AG09319 (cell line): ENCODE data around the gene CA7.

ENCODE experiments used
- DNase-seq: peaks from one replicate; pipeline ENCODE4 v3.0.0-alpha.2; 2010; ENCODE audit warnings: low read depth; ENCODE audit errors: extremely low read depth
- TF ChIP-seq, protein P1 (sequence below): IDR thresholded peaks from 2 replicates; pipeline ENCODE4 v1.5.1; 2011; ENCODE audit warnings: low read depth, mild to moderate bottlenecking, inconsistent platforms, low read length, moderate library complexity

Gene CA7

DNA sequence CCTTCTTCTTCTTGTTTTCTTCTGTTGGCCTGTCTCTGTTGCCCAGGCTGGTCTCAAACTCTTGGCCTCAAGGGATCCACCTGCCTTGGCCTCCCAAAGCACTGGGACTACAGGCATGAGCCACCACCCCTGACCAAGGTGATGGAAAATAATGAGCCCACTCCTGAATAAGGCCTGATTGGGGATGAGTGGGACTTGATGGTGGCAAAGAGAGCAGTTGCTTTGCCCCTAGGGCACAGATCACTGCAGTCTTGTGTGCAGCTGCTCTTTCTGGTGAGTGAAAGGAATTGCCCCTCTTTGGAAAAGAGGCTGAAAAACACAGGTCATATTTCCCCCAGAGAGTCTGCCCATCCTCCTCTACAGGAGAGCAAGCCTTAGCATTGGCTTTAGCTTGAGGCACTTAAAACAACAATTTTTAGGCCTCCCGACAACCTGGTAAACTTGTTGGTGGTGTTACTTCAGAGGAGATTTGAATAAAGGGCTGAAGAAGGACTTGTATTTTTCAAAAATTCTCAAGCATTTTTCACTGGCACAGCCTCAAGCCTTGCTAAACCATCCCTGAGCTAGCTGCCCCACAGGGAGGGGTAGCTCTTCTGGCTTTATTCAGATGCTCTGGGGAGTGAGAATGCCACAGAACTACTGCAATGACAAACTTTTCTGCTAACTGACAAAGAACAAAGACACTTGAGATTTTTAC lies 30.0 kb downstream of the CA7 start:
- no peak for DNase-seq
- TF ChIP-seq, protein P1, sequence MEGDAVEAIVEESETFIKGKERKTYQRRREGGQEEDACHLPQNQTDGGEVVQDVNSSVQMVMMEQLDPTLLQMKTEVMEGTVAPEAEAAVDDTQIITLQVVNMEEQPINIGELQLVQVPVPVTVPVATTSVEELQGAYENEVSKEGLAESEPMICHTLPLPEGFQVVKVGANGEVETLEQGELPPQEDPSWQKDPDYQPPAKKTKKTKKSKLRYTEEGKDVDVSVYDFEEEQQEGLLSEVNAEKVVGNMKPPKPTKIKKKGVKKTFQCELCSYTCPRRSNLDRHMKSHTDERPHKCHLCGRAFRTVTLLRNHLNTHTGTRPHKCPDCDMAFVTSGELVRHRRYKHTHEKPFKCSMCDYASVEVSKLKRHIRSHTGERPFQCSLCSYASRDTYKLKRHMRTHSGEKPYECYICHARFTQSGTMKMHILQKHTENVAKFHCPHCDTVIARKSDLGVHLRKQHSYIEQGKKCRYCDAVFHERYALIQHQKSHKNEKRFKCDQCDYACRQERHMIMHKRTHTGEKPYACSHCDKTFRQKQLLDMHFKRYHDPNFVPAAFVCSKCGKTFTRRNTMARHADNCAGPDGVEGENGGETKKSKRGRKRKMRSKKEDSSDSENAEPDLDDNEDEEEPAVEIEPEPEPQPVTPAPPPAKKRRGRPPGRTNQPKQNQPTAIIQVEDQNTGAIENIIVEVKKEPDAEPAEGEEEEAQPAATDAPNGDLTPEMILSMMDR = no peak

DNA sequence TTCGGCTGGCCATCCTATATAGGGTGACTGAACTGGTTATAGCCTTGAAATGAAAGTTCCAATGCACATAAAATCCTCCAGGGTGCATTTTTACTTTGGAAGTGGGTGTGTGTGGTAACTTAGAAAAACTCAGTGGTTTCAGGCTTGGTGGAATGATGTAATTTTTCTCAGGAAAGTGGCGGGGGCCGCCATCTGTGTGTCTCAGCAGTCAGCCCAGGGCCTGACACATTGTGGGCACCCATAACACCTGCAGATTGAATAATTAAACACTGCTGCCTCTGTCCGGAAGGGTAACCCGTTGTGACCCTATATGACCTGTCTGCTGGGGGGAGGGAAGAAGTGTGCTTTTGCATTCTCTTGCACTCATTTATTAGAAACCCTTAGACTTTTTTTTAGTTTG lies 33.9 kb downstream of the CA7 start:
- no peak for DNase-seq
- TF ChIP-seq, protein P1 = no peak

DNA sequence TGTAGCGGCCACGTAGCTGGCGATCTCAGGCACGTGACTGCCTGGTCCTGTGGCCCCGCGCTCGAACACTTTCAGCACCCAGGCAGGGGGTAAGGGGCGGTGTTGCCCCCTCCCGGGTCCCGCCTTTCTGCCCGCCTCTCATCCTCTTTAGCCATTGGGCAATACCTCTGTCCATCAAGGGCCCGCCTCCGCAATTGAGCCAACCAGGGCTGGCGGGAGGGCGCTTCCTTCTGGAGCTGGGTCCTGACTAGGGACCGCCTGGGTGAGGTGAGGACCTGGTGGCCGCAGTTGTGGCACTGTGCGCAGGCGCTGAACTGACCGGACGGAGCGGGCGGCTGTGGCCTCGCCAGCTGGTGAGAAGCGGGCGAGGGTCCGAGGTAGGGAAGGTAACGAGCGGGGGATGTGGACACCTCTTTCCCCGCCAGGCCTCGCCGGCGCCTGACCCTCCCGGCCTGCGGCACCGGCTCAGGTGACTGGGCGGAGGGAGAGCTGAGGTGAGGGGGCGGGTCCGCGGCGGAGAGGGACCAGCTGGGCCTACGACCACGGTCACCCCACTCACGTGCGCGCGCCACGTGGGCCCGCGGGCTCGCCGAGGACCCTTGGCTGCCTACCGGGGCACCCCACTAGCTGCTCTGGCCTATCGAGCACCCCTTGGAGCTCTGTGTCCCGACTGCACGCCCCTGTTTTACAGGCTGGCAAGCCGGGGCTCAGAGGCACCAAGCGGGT lies 36.2 kb downstream of the CA7 start, which contains the start of gene PDP2:
Gene PDP2 (plus strand): TSS at position 228 of the 726 bp plus-strand sequence. CDS start 3,770 bp downstream, outside the sequence.
- TF ChIP-seq, protein P1 = no peak

DNA sequence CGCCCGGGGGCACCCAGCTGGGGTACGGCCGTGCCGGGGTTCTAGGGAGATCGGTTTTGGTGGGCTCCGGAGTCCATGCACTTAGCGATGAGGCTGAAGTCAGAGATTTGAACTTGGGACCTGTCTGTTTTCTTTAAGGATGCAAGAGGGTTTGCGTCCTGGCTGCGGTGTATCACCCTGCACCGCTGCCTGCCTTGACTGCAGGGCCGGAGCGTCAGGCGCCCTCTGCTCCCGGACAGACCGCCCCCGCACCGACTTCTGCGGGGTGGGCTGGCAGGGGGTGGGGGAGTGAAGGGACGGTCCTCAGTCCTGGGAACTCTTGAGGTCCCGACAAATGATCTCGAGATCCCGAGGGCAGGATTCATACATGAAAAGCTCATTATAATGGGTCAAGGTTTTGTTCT lies 36.8 kb downstream of the CA7 start:
- TF ChIP-seq, protein P1 = no peak
- no peak for DNase-seq

More for the DNA sequence above, 36.2 kb downstream of the CA7 start, which contains the start of gene PDP2:
- peak; percentile 88 for DNase-seq

DNA sequence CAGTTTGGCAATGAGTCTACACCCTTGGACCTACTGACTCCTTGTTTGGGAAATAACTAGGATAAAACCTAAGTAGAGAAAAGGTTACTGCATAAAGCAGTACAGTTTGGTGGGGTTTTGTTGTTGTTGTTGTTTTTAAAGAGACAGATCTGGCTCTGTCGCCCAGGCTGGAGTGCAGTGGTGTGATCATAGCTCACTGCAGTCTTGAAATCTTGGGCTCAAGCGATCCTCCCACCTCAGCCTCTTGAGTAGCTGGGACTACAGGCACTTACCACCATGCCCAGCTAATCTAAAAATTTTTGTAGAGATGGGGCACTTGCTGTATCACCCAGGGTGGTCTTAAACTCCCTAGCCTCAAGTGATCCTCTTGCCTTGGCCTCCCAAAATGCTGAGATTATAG lies 37.3 kb downstream of the CA7 start:
- DNase-seq = no peak
- TF ChIP-seq, protein P1 = no peak

DNA sequence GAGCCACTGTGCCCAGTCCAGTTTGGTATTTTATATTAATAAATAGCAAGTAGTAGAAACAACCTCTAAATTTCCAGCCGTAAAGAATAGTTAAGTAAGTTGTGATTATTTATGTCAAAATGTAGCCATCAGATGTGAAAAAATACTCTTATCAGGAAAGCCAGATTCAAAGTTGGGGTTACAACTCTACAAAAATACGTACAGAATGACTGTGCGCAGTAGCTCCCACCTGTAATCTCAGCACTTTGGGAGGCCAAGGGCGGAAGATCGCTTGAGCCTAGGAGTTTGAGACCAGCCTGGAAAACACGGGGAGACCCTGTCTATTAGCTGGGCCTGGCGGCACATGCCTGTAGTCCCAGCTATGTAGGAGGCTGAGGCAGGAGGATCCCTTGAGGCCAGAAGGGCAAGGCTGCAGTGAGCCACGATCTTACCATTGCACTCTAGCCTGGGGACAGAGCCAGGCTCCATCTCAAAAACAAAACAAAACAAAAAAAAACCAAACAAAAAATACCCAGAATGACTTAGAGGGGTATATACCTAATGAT lies 37.8 kb downstream of the CA7 start:
- DNase-seq = no peak
- TF ChIP-seq, protein P1 = no peak

DNA sequence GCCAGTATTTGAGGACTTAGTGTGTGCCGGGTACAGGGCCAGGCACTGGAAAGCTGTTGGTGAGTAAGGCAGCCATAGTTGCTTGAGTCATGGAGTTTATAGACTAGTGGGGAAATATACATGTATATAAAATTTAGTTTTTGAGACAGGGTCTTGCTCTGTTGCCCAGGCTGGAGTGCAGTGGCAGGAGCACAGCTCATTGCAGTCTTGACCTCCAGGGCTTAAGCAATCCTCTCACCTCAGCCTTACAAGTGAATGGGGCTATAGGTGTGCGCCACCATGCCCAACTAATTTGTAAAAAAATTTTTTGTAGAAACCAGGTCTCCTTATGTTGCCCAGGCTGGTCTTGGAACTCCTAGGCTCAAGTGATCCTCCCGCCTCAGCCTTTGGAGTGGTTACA lies 38.5 kb downstream of the CA7 start:
- TF ChIP-seq, protein P1 = no peak
- DNase-seq = no peak
